ENCODE measurements around the gene SLC27A4.

Gene SLC27A4

GRCh38 chr9:128339761-128340690, at the start of gene SLC27A4:
Gene SLC27A4 (plus strand): TSS chr9:128340527. CDS start chr9:128343133, 2,606 bp downstream.
- peak; percentile 56 for DNase-seq (ENCODE audit: low read depth)

GRCh38 chr9:128292009-128292408, 48.3 kb upstream of the SLC27A4 start:
- no peak for DNase-seq (ENCODE audit: low read depth)

- DNase-seq (ENCODE audit: low read depth): no peak
These were observed 47.2 kb upstream of the SLC27A4 start for GRCh38 chr9:128293091-128293490.

- DNase-seq (ENCODE audit: low read depth): no peak
These were observed 46.2 kb upstream of the SLC27A4 start for GRCh38 chr9:128294142-128294541.

- no peak for DNase-seq (ENCODE audit: low read depth)
These were observed 43.7 kb upstream of the SLC27A4 start for GRCh38 chr9:128296340-128297220.

GRCh38 chr9:128297221-128297773, 43.0 kb upstream of the SLC27A4 start:
- no peak for DNase-seq (ENCODE audit: low read depth)

GRCh38 chr9:128298535-128299482, 41.5 kb upstream of the SLC27A4 start:
- no peak for DNase-seq (ENCODE audit: low read depth)

- no peak for DNase-seq (ENCODE audit: low read depth)
These were observed 36.0 kb upstream of the SLC27A4 start for GRCh38 chr9:128304136-128304970.

- DNase-seq (ENCODE audit: low read depth): no peak
These were observed 35.4 kb upstream of the SLC27A4 start for GRCh38 chr9:128304971-128305288.

GRCh38 chr9:128309551-128309950, 30.8 kb upstream of the SLC27A4 start:
- no peak for DNase-seq (ENCODE audit: low read depth)

- no peak for DNase-seq (ENCODE audit: low read depth)
These were observed 29.9 kb upstream of the SLC27A4 start for GRCh38 chr9:128310461-128310860.

GRCh38 chr9:128314697-128315096, 25.6 kb upstream of the SLC27A4 start:
- no peak for DNase-seq (ENCODE audit: low read depth)

GRCh38 chr9:128316421-128316820, 23.9 kb upstream of the SLC27A4 start:
- DNase-seq (ENCODE audit: low read depth): no peak

GRCh38 chr9:128317629-128318028, 22.7 kb upstream of the SLC27A4 start:
- DNase-seq (ENCODE audit: low read depth): no peak

- no peak for DNase-seq (ENCODE audit: low read depth)
These were observed 19.0 kb upstream of the SLC27A4 start for GRCh38 chr9:128321343-128321742.

GRCh38 chr9:128321879-128322403, 18.4 kb upstream of the SLC27A4 start:
- DNase-seq (ENCODE audit: low read depth): no peak

GRCh38 chr9:128322404-128323211, 17.7 kb upstream of the SLC27A4 start, which contains the start of the genes COQ4 and TRUB2:
Gene COQ4 (plus strand): TSS chr9:128322839. CDS start chr9:128322859, 20 bp downstream.
Gene TRUB2 (minus strand): TSS chr9:128322447. CDS start chr9:128322408, 39 bp downstream.
- DNase-seq (ENCODE audit: low read depth): peak; percentile 86

- DNase-seq (ENCODE audit: low read depth): no peak
These were observed 17.1 kb upstream of the SLC27A4 start for GRCh38 chr9:128323212-128323730.

- DNase-seq (ENCODE audit: low read depth): no peak
These were observed 16.5 kb upstream of the SLC27A4 start for GRCh38 chr9:128323791-128324190.

All from stimulated activated CD8-positive, alpha-beta memory T cell treated with anti-CD3 and anti-CD28 coated beads, Interleukin-12 subunit alpha, Interleukin-12 subunit beta, amount 100 ng/mL, for 1 hour (primary cell).